MM.1S (cell line): ENCODE results near the gene FCRL3.

ENCODE experiments used
- EZH2 ChIP-seq: fragments of 300-600 bp; sonication (generic); optimal IDR thresholded peaks from 2 replicates; pipeline ENCODE3; 2017; ENCODE audit warnings: low read depth, mild to moderate bottlenecking, antibody characterized with exemption, low read length, mixed read lengths
- TF ChIP-seq, protein P1 (sequence below): fragments of 300-600 bp; sonication (generic); IDR thresholded peaks from 2 replicates; pipeline ENCODE4 v1.5.1; 2016; ENCODE audit warnings: antibody characterized with exemption, low read length, mixed read lengths

DNA sequence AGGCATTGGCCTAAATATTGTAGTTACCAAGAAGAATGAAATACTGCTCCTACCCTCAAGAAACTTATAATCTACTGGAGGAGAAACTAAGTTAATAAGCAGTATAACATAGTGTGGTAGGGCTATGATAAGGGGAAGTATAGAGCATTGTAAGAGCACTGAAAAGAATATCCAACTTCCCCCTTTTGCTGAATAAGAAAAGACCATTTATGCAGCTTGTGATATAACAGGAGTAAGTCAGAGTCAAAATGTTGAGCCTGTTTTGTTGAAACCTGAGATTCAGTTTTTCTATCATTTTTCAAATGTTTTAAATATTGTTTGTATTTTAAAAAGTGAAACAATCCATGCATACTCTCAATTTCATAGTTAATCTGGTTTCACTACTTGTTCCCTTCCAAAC, 54.4 kb downstream of the FCRL3 start:
- TF ChIP-seq, protein P1, sequence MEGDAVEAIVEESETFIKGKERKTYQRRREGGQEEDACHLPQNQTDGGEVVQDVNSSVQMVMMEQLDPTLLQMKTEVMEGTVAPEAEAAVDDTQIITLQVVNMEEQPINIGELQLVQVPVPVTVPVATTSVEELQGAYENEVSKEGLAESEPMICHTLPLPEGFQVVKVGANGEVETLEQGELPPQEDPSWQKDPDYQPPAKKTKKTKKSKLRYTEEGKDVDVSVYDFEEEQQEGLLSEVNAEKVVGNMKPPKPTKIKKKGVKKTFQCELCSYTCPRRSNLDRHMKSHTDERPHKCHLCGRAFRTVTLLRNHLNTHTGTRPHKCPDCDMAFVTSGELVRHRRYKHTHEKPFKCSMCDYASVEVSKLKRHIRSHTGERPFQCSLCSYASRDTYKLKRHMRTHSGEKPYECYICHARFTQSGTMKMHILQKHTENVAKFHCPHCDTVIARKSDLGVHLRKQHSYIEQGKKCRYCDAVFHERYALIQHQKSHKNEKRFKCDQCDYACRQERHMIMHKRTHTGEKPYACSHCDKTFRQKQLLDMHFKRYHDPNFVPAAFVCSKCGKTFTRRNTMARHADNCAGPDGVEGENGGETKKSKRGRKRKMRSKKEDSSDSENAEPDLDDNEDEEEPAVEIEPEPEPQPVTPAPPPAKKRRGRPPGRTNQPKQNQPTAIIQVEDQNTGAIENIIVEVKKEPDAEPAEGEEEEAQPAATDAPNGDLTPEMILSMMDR = no peak
- TF ChIP-seq EZH2 = no peak
